ENCODE measurements around the gene ELOA2.
"Not testable (repeated sequence)": the region's sequence is repeated elsewhere in the genome, so short reads cannot be mapped to it uniquely, and the experiment has no call there.

ELOA2 gene

GRCh38 chr18:47035156-47035671, at the start of gene ELOA2:
ELOA2 (minus strand) TSS chr18:47035621; CDS start chr18:47035264, 357 bp downstream.
- no peak for DNase-seq (ENCODE audit: low spot score)

DNA sequence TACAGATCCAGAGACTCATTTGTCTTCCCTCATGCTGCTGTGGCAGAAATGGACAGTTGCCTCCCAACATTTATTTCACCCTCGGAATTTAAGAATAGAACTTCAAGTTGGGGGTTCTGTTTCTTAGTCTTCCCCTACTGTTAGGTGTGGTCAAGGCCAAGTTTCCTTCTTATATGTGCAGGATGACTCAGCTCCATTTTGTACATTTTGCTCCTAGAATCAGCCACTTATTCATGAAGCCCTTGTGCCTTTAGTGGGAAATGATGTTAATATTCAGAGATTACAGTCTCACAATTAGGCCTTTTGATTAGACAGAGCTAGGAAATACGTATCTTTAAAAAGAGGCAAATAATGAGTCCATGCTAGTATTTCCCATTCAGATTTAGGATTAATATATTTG, 46.2 kb upstream of the ELOA2 start:
- DNase-seq (ENCODE audit: low spot score) = no peak

- DNase-seq (ENCODE audit: low spot score) = no peak
Measured at GRCh38 chr18:47080872-47081271, 45.5 kb upstream of the ELOA2 start.

GRCh38 chr18:47077111-47077510, 41.7 kb upstream of the ELOA2 start:
- DNase-seq (ENCODE audit: low spot score) = no peak

GRCh38 chr18:47075098-47075883, 39.9 kb upstream of the ELOA2 start:
- no peak for DNase-seq (ENCODE audit: low spot score)

GRCh38 chr18:47067648-47068047, 32.2 kb upstream of the ELOA2 start:
- no peak for DNase-seq (ENCODE audit: low spot score)

GRCh38 chr18:47063096-47063495, 27.7 kb upstream of the ELOA2 start:
- DNase-seq (ENCODE audit: low spot score) = no peak

GRCh38 chr18:47062471-47062870, 27.1 kb upstream of the ELOA2 start:
- no peak for DNase-seq (ENCODE audit: low spot score)

DNA sequence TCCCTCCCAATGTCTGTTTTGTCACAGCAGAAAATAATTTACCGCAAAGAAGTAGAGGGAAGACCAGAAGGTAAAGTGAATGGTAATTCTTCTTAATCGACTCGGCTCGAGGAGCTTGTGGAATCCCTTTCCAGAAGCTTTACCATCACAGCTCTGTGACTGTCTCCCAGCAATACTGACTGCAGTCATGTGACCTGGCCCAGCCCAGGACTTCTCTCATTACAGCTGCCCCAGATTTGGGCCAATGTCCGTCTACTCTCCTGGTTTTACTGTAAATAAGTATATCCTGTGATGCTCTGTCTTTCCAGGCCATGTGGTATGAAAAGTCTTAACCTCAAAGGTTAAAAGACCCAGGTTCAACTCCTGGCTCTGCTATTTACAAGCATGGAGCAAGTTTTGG, 18.9 kb upstream of the ELOA2 start:
- no peak for DNase-seq (ENCODE audit: low spot score)

GRCh38 chr18:47050468-47050867, 15.0 kb upstream of the ELOA2 start:
- DNase-seq (ENCODE audit: low spot score) = no peak

DNA sequence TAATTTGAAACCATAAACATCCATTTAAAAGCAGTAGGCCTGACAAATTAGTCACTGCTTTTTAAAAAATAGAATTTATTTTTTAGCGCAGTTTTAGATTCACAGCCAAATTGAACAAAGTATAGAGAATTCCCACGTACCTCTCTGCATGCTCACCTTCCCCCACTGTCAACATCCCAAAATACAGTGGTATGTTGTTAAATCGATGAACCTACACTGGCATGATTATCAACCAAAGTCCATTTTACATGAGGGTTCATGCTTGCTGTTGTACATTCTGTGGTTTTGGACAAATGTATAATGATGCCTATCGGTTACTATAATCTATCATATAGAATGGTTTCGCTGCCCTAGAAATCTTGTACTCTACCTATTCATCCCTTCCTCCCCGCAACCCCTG, 5.6 kb upstream of the ELOA2 start:
- no peak for DNase-seq (ENCODE audit: low spot score)

DNA sequence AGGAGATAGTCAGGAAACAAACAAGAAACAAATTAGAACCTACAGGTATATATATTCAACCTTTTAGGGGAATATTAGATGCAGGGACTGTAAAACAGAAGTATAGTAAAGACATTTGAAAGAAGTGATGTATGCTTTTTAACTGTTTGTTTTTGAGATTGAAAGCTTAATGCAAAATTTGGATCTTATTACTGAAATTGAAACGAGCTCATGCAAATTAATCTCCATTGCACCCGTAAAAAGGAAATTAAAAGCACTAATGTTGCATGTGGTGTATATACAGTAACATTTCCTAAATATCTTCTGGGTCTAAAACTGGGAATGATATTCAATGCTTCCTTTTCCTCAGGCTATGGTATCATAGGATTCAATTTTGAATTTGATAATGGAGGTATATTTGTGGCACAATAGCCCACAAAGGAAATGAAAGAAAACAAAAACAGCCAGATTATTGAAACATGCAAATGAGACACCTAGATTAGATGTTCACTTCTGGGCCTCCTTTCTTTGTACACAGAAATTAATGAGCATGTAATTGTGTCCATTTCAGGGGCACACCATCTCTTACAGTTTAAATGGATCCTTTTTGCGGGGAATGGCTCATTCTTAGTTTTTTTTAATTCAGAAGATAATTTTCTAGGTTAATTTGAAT, 1.6 kb upstream of the ELOA2 start:
- no peak for DNase-seq (ENCODE audit: low spot score)

DNA sequence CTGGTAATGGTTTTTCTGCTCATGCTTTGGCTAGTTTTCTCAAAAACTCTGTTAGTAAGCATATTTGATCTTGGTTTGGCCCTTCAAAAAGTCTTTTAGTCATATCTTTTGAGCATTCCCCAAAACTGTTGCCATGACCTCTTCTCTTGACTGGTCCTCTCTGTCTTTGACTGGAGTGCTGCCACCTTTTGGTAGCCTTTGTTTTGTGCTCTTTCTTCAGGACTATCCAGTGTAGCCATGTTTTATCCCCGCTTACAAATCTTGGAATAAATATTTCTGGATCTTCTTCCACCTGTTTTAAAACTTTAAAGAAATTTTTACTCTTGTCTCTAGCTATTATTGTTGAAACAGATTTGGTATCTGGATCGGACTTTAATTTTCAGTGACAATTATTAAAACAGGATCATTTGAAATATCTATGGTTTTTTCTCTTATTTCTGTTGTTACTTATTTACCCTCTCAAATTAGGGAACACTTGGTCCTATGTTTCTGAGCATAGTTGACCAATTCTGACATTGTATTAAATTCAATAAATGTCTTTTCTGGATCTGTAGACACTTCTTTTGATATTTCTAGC, 965 bp upstream of the ELOA2 start:
- DNase-seq (ENCODE audit: low spot score) = no peak

GRCh38 chr18:47034591-47034990, 830 bp downstream of the ELOA2 start:
- DNase-seq (ENCODE audit: low spot score) = not testable (repeated sequence)

- no peak for DNase-seq (ENCODE audit: low spot score)
Measured at GRCh38 chr18:47032945-47033344, 2.5 kb downstream of the ELOA2 start.

GRCh38 chr18:47030887-47031286, 4.5 kb downstream of the ELOA2 start:
- DNase-seq (ENCODE audit: low spot score) = not testable (repeated sequence)

DNA sequence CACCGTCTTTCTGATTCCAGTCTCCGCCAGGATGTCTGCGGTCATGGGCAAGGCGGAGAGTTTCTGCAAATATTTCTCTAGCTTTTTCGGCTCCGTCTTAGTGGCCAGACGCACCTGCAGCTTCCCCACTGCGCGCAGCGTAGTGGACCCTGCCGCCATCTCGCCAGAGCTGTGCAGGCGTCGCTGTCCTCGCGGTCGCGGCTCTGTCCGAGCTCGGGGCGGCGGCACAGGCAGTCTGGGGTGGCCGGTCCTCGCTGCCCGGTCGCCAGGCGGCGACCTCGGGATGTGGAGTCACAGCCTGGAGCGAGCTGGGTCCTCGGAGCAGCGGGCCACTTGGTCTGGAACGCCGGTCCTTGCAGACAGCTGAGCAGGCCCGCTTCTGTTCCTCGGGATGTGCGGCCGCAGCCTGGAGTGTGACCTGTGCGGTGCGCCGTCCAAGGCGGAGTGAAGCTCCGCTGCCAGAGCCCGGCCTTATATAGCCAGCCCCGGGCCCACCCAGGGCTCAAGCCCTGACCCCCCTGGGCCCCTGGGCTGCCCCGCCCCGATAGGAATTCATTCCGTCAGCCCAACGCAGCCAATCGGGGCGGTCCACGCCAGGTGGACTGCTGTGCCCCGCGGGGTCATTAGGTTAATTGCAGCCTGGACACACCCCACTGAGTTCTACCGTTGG, 5.6 kb downstream of the ELOA2 start:
- DNase-seq (ENCODE audit: low spot score) = not testable (repeated sequence)

- not testable (repeated sequence) for DNase-seq (ENCODE audit: low spot score)
Measured at GRCh38 chr18:47028738-47029137, 6.7 kb downstream of the ELOA2 start.

DNA sequence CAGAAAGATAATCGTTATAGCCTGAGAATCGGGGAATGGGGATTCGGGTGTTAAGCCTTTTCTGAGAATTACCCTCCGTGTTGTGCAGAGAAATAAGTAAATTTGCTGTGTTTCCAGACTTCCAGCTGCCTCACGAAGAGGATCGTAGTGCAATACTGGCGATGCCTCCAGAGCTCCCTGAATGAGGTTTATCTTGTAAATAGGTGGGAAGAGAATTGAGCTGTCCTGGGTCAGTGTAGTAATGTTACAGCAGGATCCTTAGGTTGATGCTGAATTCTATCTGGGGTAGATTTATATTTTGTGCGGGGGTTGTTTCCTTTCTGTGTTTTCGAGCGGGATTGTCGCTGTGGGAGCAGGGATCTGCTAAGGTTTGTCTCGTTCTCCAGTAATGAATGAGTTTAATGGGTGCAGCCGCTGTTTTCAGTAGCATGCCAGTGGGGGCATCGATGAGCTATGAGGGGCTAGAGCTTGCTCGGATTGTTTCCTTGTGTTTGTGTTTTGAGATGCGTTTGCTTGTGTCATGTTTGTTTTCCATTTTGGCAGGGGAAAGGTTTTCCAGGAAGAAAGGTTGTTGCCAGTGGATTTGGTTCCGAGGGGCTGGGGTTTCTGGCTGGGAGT, 9.8 kb downstream of the ELOA2 start:
- not testable (repeated sequence) for DNase-seq (ENCODE audit: low spot score)

- DNase-seq (ENCODE audit: low spot score) = not testable (repeated sequence)
Measured at GRCh38 chr18:47023769-47024465, 11.5 kb downstream of the ELOA2 start.

GRCh38 chr18:47022821-47023220, 12.6 kb downstream of the ELOA2 start:
- DNase-seq (ENCODE audit: low spot score) = not testable (repeated sequence)
